HEK293T (cell line): ENCODE measurements around the gene AKR1B1.

ENCODE experiments used
- ELF4 ChIP-seq: fragments of 450-650 bp; IDR thresholded peaks from 2 replicates; pipeline ENCODE4 v1.6.1; 2017; ENCODE audit warnings: antibody characterized with exemption
- LEF1 ChIP-seq: fragments of 450-650 bp; IDR thresholded peaks from 2 replicates; pipeline ENCODE4 v1.6.1; 2017; ENCODE audit warnings: mild to moderate bottlenecking, borderline replicate concordance
- SP1 ChIP-seq: fragments of 450-650 bp; IDR thresholded peaks from 2 replicates; pipeline ENCODE4 v1.6.1; 2017
- SUZ12 ChIP-seq: fragments of 450-650 bp; IDR thresholded peaks from 2 replicates; pipeline ENCODE4 v1.6.1; 2016; ENCODE audit warnings: mild to moderate bottlenecking
- TF ChIP-seq, protein P1 (sequence below): fragments of 450-650 bp; IDR thresholded peaks from 2 replicates; pipeline ENCODE4 v1.6.1; 2016

DNA sequence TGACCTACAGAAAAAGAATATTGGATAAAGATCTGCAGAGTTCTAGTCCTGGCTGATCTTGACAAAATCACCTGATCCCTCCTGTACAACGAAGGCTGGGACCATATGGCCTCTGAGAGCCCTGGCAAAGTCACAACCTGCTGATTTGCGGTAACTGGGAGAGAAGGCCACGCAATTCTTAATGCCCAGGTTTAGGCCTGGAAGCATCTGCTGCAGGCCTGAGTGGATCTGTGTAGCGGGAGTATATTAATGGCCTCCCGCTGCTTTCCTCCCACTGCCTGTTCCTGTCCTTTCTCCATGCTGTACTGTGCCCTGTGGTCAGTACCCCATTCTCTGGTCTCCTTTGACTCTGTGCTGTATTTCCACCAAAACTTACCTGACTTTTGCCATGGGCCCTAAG is 24.2 kb downstream of the AKR1B1 start:
- TF ChIP-seq ELF4 (no peak), LEF1 (no peak), SUZ12 (no peak), SP1 (no peak)
- TF ChIP-seq, protein P1, sequence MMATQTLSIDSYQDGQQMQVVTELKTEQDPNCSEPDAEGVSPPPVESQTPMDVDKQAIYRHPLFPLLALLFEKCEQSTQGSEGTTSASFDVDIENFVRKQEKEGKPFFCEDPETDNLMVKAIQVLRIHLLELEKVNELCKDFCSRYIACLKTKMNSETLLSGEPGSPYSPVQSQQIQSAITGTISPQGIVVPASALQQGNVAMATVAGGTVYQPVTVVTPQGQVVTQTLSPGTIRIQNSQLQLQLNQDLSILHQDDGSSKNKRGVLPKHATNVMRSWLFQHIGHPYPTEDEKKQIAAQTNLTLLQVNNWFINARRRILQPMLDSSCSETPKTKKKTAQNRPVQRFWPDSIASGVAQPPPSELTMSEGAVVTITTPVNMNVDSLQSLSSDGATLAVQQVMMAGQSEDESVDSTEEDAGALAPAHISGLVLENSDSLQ: no peak
